PFSK-1 (cell line): Measurements from ENCODE around the gene SLC24A3.

Source experiments
- POLR2AphosphoS5 ChIP-seq: IDR thresholded peaks from 2 replicates; pipeline ENCODE4 v1.6.1; 2012; ENCODE audit warnings: low read depth, mild to moderate bottlenecking, control low read depth, low read length, moderate library complexity
- SIN3A ChIP-seq: IDR thresholded peaks from 2 replicates; pipeline ENCODE4 v1.6.1; 2012; ENCODE audit warnings: mild to moderate bottlenecking, low read length, moderate library complexity, borderline replicate concordance; ENCODE audit not compliant: insufficient read depth
- TAF1 ChIP-seq: IDR thresholded peaks from 2 replicates; pipeline ENCODE4 v1.6.1; 2012; ENCODE audit warnings: low read length, control low read depth, borderline replicate concordance; ENCODE audit not compliant: insufficient read depth
- TF ChIP-seq, protein P1 (sequence below), 2 experiments: IDR thresholded peaks; 2 replicates each; pipeline versions ENCODE4 v1.6.1 to v1.8.0; 2011 to 2012; ENCODE audit warnings: low read depth in 2 of 2, low read length in 2 of 2, control low read depth in 1 of 2, inconsistent platforms in 1 of 2, mild to moderate bottlenecking in 1 of 2, moderate library complexity in 1 of 2; ENCODE audit not compliant: insufficient read depth in 1 of 2

DNA sequence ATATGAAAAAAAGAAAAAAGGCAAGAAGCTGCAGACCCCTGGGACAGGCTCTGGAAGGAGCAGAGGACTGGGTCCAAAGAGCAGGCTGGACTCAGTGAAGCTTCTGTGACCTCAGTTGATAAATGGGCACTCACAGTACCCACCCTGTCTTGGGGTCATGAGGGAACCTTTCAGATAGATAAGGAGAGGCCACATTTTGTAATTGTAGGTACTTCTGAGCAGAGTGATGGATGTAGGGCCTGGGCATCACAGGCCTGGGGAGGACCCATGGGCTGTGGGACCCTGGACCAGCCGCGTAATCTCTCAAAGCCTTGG is 79.3 kb downstream of the SLC24A3 start:
- TF ChIP-seq POLR2AphosphoS5 (no peak), TAF1 (no peak), SIN3A (no peak)
- TF ChIP-seq, protein P1, sequence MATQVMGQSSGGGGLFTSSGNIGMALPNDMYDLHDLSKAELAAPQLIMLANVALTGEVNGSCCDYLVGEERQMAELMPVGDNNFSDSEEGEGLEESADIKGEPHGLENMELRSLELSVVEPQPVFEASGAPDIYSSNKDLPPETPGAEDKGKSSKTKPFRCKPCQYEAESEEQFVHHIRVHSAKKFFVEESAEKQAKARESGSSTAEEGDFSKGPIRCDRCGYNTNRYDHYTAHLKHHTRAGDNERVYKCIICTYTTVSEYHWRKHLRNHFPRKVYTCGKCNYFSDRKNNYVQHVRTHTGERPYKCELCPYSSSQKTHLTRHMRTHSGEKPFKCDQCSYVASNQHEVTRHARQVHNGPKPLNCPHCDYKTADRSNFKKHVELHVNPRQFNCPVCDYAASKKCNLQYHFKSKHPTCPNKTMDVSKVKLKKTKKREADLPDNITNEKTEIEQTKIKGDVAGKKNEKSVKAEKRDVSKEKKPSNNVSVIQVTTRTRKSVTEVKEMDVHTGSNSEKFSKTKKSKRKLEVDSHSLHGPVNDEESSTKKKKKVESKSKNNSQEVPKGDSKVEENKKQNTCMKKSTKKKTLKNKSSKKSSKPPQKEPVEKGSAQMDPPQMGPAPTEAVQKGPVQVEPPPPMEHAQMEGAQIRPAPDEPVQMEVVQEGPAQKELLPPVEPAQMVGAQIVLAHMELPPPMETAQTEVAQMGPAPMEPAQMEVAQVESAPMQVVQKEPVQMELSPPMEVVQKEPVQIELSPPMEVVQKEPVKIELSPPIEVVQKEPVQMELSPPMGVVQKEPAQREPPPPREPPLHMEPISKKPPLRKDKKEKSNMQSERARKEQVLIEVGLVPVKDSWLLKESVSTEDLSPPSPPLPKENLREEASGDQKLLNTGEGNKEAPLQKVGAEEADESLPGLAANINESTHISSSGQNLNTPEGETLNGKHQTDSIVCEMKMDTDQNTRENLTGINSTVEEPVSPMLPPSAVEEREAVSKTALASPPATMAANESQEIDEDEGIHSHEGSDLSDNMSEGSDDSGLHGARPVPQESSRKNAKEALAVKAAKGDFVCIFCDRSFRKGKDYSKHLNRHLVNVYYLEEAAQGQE (IDR thresholded peaks at IDR 0.05; ENCODE audit: insufficient read depth in 1 of 2, low read depth in 2 of 2, low read length in 2 of 2) = no peak
